ENCODE data around the gene CAMTA1. TPM values are rescaled to one million over a fixed set of nuclear protein-coding genes. Genes with fewer than 3 reads are reported as not detected.

The CAMTA1 gene
- total RNA-seq, 1 donor from 2014 or later: 109 TPM

DNA sequence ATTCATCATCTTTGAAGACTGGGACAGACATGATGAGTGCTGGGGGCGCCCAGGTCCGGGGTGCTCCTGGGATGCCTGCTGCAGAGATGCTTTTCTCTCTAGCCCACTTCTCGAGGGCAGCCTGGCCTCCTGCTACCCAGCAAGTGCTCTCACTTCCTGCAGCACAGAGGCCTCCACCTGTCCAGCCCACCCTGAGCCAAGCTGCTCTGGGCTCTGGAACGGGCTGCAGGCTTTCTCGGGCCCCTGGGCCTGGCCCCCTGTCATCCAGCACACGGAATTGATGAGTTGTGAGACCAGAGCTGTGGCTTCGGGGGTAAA, 516.4 kb downstream of the CAMTA1 start:
- peaks cover 8% of the 10 kb centered on the region for H3K9me3 Mint-ChIP-seq
- H3K4me3 Mint-ChIP-seq: no peak overlapping the region
- peaks cover 3% of the 10 kb centered on the region for H3K36me3 Mint-ChIP-seq (ENCODE audit: low read depth)
- DNase-seq (ENCODE audit: low read depth, low spot score): no peak
- no peak overlapping the region for H3K27ac Mint-ChIP-seq (ENCODE audit: unreplicated experiment)
- peaks cover 11% of the 10 kb centered on the region for H3K27me3 Mint-ChIP-seq (ENCODE audit: low read depth)
- peaks cover 39% of the 10 kb centered on the region for H3K4me1 Mint-ChIP-seq
- TF ChIP-seq, protein P1, sequence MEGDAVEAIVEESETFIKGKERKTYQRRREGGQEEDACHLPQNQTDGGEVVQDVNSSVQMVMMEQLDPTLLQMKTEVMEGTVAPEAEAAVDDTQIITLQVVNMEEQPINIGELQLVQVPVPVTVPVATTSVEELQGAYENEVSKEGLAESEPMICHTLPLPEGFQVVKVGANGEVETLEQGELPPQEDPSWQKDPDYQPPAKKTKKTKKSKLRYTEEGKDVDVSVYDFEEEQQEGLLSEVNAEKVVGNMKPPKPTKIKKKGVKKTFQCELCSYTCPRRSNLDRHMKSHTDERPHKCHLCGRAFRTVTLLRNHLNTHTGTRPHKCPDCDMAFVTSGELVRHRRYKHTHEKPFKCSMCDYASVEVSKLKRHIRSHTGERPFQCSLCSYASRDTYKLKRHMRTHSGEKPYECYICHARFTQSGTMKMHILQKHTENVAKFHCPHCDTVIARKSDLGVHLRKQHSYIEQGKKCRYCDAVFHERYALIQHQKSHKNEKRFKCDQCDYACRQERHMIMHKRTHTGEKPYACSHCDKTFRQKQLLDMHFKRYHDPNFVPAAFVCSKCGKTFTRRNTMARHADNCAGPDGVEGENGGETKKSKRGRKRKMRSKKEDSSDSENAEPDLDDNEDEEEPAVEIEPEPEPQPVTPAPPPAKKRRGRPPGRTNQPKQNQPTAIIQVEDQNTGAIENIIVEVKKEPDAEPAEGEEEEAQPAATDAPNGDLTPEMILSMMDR (conservative IDR thresholded peaks at IDR 0.05): no peak

DNA sequence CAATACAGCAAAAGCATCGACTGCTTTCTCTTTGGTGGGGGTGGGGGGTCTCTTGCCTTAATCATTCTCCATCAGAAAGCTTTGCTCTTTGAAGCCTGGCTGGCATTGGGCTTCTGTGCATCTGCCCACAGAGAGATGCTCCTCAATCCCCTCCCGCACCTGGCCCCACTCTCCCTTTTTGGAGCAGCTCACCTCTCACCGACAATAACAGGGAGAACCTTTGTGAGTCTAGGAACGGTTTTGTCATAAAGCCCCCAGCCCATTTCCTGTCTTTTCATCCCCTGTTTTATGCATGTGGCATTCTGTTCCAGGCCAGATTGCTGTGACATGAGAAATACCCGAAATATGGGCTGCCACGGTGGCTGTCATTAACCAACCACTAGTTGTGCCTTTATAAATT, 516.9 kb downstream of the CAMTA1 start:
- H3K27ac Mint-ChIP-seq (ENCODE audit: unreplicated experiment): no peak overlapping the region
- peaks cover 3% of the 10 kb centered on the region for H3K36me3 Mint-ChIP-seq (ENCODE audit: low read depth)
- TF ChIP-seq, protein P1 (conservative IDR thresholded peaks at IDR 0.05): no peak
- DNase-seq (ENCODE audit: low read depth, low spot score): no peak
- peaks cover 11% of the 10 kb centered on the region for H3K27me3 Mint-ChIP-seq (ENCODE audit: low read depth)
- peaks cover 6% of the 10 kb centered on the region for H3K9me3 Mint-ChIP-seq
- H3K4me3 Mint-ChIP-seq: no peak overlapping the region
- H3K4me1 Mint-ChIP-seq: peaks cover 39% of the 10 kb centered on the region

DNA sequence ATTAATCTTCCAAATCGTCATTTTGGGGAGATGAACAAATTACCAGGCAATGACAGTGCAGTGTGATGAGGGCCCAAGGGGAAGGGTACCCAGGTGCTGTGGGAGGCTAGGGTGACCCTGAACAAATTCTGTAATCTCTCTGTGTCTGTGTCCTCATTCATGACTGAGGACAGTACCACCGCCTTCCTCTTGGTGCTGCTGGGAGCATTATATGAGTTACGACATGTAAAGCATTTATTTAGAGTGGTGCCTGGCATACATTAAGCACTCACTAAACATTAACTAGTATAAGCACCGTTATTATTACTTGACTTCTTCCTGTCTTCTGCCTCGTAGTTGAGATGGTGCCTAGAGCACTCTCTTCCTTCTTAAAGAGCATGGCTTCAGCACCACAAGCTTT, 517.6 kb downstream of the CAMTA1 start:
- Mint-ChIP-seq H3K36me3 (ENCODE audit: low read depth) (peaks cover 3% of the 10 kb centered on the region), H3K27me3 (ENCODE audit: low read depth) (peaks cover 11% of the 10 kb centered on the region), H3K27ac (ENCODE audit: unreplicated experiment) (no peak overlapping the region), H3K9me3 (peaks cover 9% of the 10 kb centered on the region), H3K4me3 (no peak overlapping the region), H3K4me1 (peaks cover 39% of the 10 kb centered on the region)
- no peak for DNase-seq (ENCODE audit: low read depth, low spot score)
- TF ChIP-seq, protein P1 (conservative IDR thresholded peaks at IDR 0.05): peak; percentile 16

DNA sequence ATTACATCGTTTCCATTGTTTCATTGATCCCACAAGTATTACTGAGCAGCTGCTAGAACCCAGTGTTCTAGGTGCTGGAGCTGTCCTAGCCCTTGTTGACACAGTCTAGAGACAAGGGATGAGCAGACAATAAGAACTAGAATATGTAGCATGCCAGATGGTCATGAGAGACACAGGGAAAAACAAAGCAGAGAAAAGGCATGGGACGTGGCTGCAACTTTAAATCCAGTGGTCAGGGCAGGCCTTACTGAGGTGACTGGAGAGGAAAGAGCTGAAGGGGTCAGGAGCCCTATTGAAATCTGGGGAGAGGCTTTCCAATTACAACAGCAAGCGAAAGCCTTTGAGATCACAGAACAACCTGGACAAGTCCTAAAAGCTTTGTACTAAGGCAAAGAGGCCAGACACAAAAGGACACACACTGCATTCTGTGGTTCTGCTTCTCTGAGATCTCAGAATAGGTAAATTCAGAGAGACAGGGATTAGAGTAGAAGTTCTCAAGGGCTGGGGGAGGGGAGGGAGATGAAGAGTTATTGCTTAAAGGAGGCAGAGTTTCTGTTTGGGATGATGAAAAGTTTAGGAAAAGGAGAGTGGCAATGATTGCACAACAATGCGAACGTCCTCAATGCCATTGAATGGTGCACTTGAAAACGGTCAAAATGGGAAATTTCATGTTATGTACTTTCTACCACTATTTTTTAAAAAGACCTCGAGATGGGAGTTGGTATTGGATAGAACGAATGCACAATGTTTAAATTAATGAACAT, 518.5 kb downstream of the CAMTA1 start:
- no peak for DNase-seq (ENCODE audit: low read depth, low spot score)
- TF ChIP-seq, protein P1 (conservative IDR thresholded peaks at IDR 0.05): no peak
- Mint-ChIP-seq H3K4me3 (no peak overlapping the region), H3K9me3 (peaks cover 11% of the 10 kb centered on the region), H3K36me3 (ENCODE audit: low read depth) (peaks cover 7% of the 10 kb centered on the region), H3K27me3 (ENCODE audit: low read depth) (peaks cover 9% of the 10 kb centered on the region), H3K4me1 (peaks cover 39% of the 10 kb centered on the region), H3K27ac (ENCODE audit: unreplicated experiment) (no peak overlapping the region)

DNA sequence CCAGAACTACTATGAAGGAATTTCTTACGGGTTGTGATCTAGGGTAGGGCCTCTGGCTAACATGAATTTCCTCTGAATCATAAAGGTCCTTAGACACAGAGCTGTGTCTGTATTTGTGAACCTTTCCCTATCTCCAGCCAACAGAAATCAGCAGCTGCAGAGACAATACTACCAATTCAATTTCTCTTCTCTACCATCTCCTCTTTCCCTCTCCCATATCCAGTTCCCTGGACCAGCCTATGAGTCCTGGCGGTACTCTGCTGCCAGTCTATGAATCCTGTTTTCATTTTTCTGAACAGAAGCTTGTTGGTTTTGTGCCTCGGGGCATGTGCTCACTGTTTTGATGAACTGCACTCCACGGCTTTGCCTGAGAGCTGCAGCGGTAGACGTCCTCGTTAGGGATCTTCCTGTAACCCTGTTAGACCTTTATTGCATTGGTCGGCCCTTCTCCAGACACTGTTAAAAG, 527.9 kb downstream of the CAMTA1 start:
- H3K27me3 Mint-ChIP-seq (ENCODE audit: low read depth): no peaks in the 10 kb centered on the region
- peaks cover 26% of the 10 kb centered on the region for H3K4me1 Mint-ChIP-seq
- H3K27ac Mint-ChIP-seq (ENCODE audit: unreplicated experiment): peak overlapping the region; percentile 59
- H3K4me3 Mint-ChIP-seq: peak overlapping the region; percentile 28
- peak; percentile 45 for DNase-seq (ENCODE audit: low read depth, low spot score)
- no peaks in the 10 kb centered on the region for H3K9me3 Mint-ChIP-seq
- H3K36me3 Mint-ChIP-seq (ENCODE audit: low read depth): peaks cover 1% of the 10 kb centered on the region
- TF ChIP-seq, protein P1 (conservative IDR thresholded peaks at IDR 0.05): no peak

All from neural crest cell (in vitro differentiated cells).